MCF 10A (cell line): ENCODE data around the gene DUS2. TPM values are rescaled to one million over a fixed set of nuclear protein-coding genes. Genes with fewer than 3 reads are reported as not detected.

Source experiments
- BruUV-seq: library from RNA; stranded (reverse); fragments of 400-500 nt; replicated peaks from 2 replicates; lab custom pipeline; 2021; lab: Mats Ljungman, UMichigan
- CTCF ChIA-PET: fragments of 300-600 bp; sonication (Branson Sonifier 250); formaldehyde crosslinking; extraction: SDS; loops from one replicate; lab custom pipeline; 2021; ENCODE audit warnings: antibody characterized with exemption, inconsistent platforms; lab: Yijun Ruan, JAX
- POLR2A ChIA-PET: fragments of 300-600, 350-650 bp; sonication (Branson Sonifier 250); formaldehyde crosslinking; extraction: SDS; loops from one replicate; lab custom pipeline; 2020; ENCODE audit warnings: antibody characterized with exemption, inconsistent platforms; lab: Yijun Ruan, JAX
- DNase-seq: peaks from one replicate; pipeline ENCODE4 v3.0.0-alpha.2; 2018; ENCODE audit not compliant: unreplicated experiment
- H3K27ac Mint-ChIP-seq: one replicate; pipeline ENCODE4 v1.8.0; 2022; ENCODE audit warnings: mild to moderate bottlenecking, low read depth, mixed read lengths; ENCODE audit not compliant: unreplicated experiment
- H3K27me3 Mint-ChIP-seq: one replicate; pipeline ENCODE4 v1.8.0; 2022; ENCODE audit warnings: mixed read lengths; ENCODE audit not compliant: insufficient read depth, unreplicated experiment
- H3K36me3 Mint-ChIP-seq: one replicate; pipeline ENCODE4 v1.8.0; 2022; ENCODE audit warnings: mild to moderate bottlenecking, moderate library complexity, mixed read lengths; ENCODE audit not compliant: insufficient read depth, unreplicated experiment
- H3K4me1 Mint-ChIP-seq: one replicate; pipeline ENCODE4 v1.8.0; 2022; ENCODE audit warnings: mixed read lengths; ENCODE audit not compliant: insufficient read depth, unreplicated experiment
- H3K4me3 Mint-ChIP-seq: one replicate; pipeline ENCODE4 v1.8.0; 2022; ENCODE audit warnings: mild to moderate bottlenecking, moderate library complexity, mixed read lengths; ENCODE audit not compliant: unreplicated experiment
- H3K9me3 Mint-ChIP-seq: one replicate; pipeline ENCODE4 v1.8.0; 2022; ENCODE audit warnings: mixed read lengths; ENCODE audit not compliant: unreplicated experiment
- intact Hi-C: fragments of 100-400 bp; cut with micrococcal nuclease; formaldehyde crosslinking; loops from 2 replicates; pipeline ENCODE4 v1.14.1; 2022
- total RNA-seq: library from RNA; stranded (reverse); gene quantifications from 2 replicates; pipeline ENCODE4 v1.2.3, GENCODE V29; 2022
- TF ChIP-seq, protein P1 (sequence below): fragments of 200-600 bp; IDR thresholded peaks from one replicate; pipeline ENCODE4 v1.8.0; 2022; ENCODE audit warnings: antibody characterized with exemption, mild to moderate bottlenecking; ENCODE audit not compliant: unreplicated experiment

DUS2 gene
- total RNA-seq, 1 experiment from 2014 or later = 24.2 TPM

DNA sequence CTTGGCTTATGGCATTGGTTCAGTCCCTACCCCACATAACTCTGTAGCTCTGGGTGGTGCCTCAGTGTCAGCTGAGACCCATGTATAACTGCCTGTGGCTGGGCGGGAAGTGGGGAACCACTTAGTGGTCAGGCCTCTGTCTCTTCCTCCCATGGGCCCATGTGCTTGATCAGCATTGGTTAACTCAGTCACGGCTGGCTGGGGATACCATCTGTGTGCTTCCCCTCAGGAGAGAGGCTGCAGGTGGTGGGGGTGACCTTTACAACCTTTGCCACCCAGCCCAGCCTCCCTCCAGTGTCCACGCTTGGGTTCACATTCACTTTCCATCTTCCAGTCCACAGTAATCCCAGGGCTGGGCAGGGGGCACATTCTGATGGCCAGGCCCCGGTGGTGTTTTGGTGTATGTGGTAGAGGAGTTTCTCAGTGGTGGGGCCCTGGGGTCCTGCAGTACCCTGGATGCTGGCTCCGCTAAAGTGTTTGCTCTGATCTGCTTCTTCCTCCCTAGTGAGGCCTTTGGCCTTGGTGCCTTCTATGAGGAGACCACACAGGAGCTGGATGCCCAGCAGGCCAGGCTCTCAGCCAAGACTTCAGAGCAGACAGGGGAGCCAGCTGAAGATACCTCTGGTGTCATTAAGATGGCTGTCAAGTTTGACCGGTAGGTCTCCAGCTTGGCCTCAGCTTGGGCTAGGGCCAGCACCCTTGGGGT lies 51.9 kb downstream of the DUS2 start:
- ChIA-PET CTCF (interaction anchor here (0.5 to 1.1 kb wide), 7 partner anchors 11 to 513 kb away, joined by 3 to 4 read pairs (median 4); no protein-coding TSS in a partner anchor), POLR2A (interaction anchor here (1.4 to 8.4 kb wide), 2 partner anchors 11 to 162 kb away, joined by 3 to 104 read pairs; partner anchors contain the start of genes ESRP2 and NFATC3)
- no TSS peak for BruUV-seq
- DNase-seq = no peak
- no peak overlapping the region for H3K4me3 Mint-ChIP-seq
- intact Hi-C loops = no loop called here
- H3K27ac Mint-ChIP-seq = no peak overlapping the region
- H3K4me1 Mint-ChIP-seq = peaks cover 5% of the 10 kb centered on the region
- no peaks in the 10 kb centered on the region for H3K9me3 Mint-ChIP-seq
- TF ChIP-seq, protein P1, sequence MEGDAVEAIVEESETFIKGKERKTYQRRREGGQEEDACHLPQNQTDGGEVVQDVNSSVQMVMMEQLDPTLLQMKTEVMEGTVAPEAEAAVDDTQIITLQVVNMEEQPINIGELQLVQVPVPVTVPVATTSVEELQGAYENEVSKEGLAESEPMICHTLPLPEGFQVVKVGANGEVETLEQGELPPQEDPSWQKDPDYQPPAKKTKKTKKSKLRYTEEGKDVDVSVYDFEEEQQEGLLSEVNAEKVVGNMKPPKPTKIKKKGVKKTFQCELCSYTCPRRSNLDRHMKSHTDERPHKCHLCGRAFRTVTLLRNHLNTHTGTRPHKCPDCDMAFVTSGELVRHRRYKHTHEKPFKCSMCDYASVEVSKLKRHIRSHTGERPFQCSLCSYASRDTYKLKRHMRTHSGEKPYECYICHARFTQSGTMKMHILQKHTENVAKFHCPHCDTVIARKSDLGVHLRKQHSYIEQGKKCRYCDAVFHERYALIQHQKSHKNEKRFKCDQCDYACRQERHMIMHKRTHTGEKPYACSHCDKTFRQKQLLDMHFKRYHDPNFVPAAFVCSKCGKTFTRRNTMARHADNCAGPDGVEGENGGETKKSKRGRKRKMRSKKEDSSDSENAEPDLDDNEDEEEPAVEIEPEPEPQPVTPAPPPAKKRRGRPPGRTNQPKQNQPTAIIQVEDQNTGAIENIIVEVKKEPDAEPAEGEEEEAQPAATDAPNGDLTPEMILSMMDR = no peak
- H3K27me3 Mint-ChIP-seq = no peaks in the 10 kb centered on the region
- peaks cover 48% of the 10 kb centered on the region for H3K36me3 Mint-ChIP-seq

DNA sequence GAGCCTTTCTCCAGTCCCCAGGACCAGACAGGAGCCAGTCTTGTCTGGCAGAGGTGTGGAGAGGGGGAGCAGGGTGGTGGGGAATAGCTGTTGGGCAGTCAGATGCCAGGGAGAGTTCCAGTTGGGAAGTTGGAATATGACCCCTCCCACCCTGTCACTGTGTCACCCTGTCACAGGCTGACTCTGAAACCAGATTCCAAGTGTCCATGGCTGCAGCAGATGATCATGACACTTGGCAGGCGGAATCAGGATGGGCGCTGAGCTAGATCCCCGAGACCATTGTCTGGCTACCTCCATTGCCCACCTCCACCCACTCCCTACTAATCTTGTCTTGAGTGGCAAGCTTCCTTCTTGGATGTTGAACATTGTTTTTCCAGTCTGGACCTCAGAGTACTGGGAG lies 52.9 kb downstream of the DUS2 start:
- TF ChIP-seq, protein P1 = no peak
- no TSS peak for BruUV-seq
- Mint-ChIP-seq H3K4me3 (no peak overlapping the region), H3K27ac (no peak overlapping the region), H3K36me3 (peaks cover 53% of the 10 kb centered on the region), H3K9me3 (no peaks in the 10 kb centered on the region), H3K4me1 (peaks cover 5% of the 10 kb centered on the region), H3K27me3 (no peaks in the 10 kb centered on the region)
- ChIA-PET CTCF (interaction anchor here (0.5 to 0.8 kb wide), 4 partner anchors 17 to 157 kb away, joined by 3 to 4 read pairs (median 3); no protein-coding TSS in a partner anchor), POLR2A (interaction anchor here (8.4 kb wide), 1 partner anchor 10 kb away, joined by 104 read pairs; the partner anchor contains the start of gene NFATC3)
- intact Hi-C loops = no loop called here
- DNase-seq = no peak

DNA sequence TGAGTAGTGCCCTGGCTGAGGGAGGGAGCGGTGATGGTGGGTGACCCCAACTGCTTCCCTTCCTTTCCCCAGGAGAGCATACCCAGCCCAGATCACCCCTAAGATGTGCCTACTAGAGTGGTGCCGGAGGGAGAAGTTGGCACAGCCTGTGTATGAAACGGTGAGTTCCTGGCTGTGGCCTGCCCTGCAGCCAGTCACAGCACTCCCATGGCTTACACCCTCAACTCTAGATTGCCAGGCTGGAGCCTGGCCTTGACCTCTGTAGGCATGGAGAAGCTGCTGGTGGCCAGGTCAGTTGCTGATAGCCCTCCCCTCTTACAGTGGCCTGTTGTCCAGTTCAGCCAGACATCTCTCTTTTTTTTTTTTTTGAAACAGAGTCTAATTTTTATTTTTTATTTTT lies 53.5 kb downstream of the DUS2 start:
- no peak overlapping the region for H3K4me3 Mint-ChIP-seq
- CTCF ChIA-PET = interaction anchor here (0.8 kb wide), 1 partner anchor 153 kb away, joined by 3 read pairs; no protein-coding TSS in a partner anchor
- no peaks in the 10 kb centered on the region for H3K9me3 Mint-ChIP-seq
- no TSS peak for BruUV-seq
- no peak overlapping the region for H3K27ac Mint-ChIP-seq
- no peaks in the 10 kb centered on the region for H3K27me3 Mint-ChIP-seq
- TF ChIP-seq, protein P1 = no peak
- POLR2A ChIA-PET = interaction anchor here (8.4 kb wide), 1 partner anchor 9 kb away, joined by 104 read pairs; the partner anchor contains the start of gene NFATC3
- peaks cover 51% of the 10 kb centered on the region for H3K36me3 Mint-ChIP-seq
- DNase-seq = no peak
- intact Hi-C loops = no loop called here
- peaks cover 5% of the 10 kb centered on the region for H3K4me1 Mint-ChIP-seq

DNA sequence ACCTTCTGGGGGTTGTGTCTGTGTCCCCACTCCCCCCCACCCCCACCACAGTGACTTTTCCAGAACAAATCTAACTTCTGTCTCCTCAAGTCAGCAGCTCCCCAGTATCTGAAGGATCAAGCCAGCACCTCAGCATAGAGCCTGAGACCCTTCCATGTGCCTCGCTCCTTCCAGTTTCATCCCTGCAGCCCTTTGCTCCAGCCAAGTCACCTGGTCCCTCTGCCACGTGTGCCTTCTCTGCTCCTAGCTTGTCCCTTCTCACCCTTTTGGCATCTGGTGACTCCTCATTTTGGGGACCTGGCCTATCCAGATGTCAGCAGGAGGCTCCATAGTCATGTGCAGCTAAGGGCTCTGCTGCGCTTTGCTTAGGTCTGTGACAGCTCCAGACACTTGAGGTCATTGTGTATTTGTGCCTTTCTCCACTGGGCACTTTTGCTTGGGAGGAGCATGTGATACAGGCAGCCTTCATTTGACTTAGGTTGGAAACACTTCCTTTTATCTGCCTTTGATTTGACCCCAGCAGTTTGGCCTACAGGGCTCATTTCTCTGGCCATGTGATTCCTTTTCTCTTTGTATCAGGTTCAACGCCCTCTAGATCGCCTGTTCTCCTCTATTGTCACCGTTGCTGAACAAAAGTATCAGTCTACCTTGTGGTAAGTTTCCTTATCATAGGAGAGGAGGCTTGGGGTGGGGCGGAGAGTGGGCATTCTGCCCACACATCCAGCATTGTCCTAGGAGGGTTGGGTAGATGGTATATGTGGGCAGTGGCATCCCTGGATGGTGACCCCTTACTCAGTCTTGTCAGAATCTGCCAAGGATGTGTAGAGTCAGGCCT lies 55.0 kb downstream of the DUS2 start:
- peaks cover 45% of the 10 kb centered on the region for H3K36me3 Mint-ChIP-seq
- no peak overlapping the region for H3K27ac Mint-ChIP-seq
- BruUV-seq = no TSS peak
- no peak for DNase-seq
- no peak overlapping the region for H3K4me3 Mint-ChIP-seq
- intact Hi-C loops = no loop called here
- POLR2A ChIA-PET = no interaction called here
- TF ChIP-seq, protein P1 = no peak
- H3K4me1 Mint-ChIP-seq = no peaks in the 10 kb centered on the region
- CTCF ChIA-PET = no interaction called here
- H3K9me3 Mint-ChIP-seq = no peaks in the 10 kb centered on the region
- no peaks in the 10 kb centered on the region for H3K27me3 Mint-ChIP-seq
